Subcutaneous adipose tissue (tissue), 4 donors: ENCODE results near the gene FGGY. TPM values are rescaled to one million over a fixed set of nuclear protein-coding genes. Genes with fewer than 3 reads are reported as not detected.

Experiments used
- CTCF ChIP-seq: fragments of 450-650 bp; IDR thresholded peaks from one replicate; pipeline ENCODE4 v1.5.1; 2016; ENCODE audit warnings: low read depth, mild to moderate bottlenecking, control low read depth, antibody characterized with exemption, moderate library complexity
- total RNA-seq, 4 donors: library from RNA; depleted of rRNA; stranded (reverse); fragments of >200 nt; gene quantifications; one replicate each; pipeline ENCODE4 v1.1.0, GENCODE V29; 2016

FGGY gene
- total RNA-seq, 4 donors from 2014 or later, result 7.8 to 19.2 (median 12.5) TPM

GRCh38 chr1:59474496-59474895, 177.6 kb downstream of the FGGY start:
- TF ChIP-seq CTCF, result no peak

GRCh38 chr1:59475737-59476136, 178.8 kb downstream of the FGGY start:
- no peak for TF ChIP-seq CTCF

- TF ChIP-seq CTCF, result no peak
These were observed 180.4 kb downstream of the FGGY start for GRCh38 chr1:59477286-59477685.

- TF ChIP-seq CTCF, result no peak
These were observed 181.0 kb downstream of the FGGY start for GRCh38 chr1:59477867-59478266.

GRCh38 chr1:59478822-59479221, 181.9 kb downstream of the FGGY start:
- no peak for TF ChIP-seq CTCF

- no peak for TF ChIP-seq CTCF
These were observed 183.4 kb downstream of the FGGY start for GRCh38 chr1:59480188-59480888.

- no peak for TF ChIP-seq CTCF
These were observed 185.1 kb downstream of the FGGY start for GRCh38 chr1:59481881-59482505.
